Measurements from ENCODE around the gene SH3TC1. TPM values are rescaled to one million over a fixed set of nuclear protein-coding genes. Genes with fewer than 3 reads are reported as not detected.

Gene SH3TC1
- total RNA-seq, 1 experiment from 2014 or later = 22.6 TPM

GRCh38 chr4:8286719-8287342 is 87.7 kb downstream of the SH3TC1 start:
- no peak for DNase-seq (ENCODE audit: low spot score)

GRCh38 chr4:8287343-8288280 is 88.5 kb downstream of the SH3TC1 start:
- no peak for DNase-seq (ENCODE audit: low spot score)

GRCh38 chr4:8289151-8289750 is 90.2 kb downstream of the SH3TC1 start:
- DNase-seq (ENCODE audit: low spot score) = no peak

- no peak for DNase-seq (ENCODE audit: low spot score)
These were observed 91.0 kb downstream of the SH3TC1 start for GRCh38 chr4:8289956-8290700.

- DNase-seq (ENCODE audit: low spot score) = no peak
These were observed 91.5 kb downstream of the SH3TC1 start for GRCh38 chr4:8290701-8290970.

Other genes starting within 250 kb of the SH3TC1 start
- gene ABLIM2, start 40.5 kb upstream of the SH3TC1 start, total RNA-seq (2014; rRNA removed; shearing (Covaris generic)) = 0.13 TPM in 1 of 2 replicates, not detected in the other
- not detected in 2 replicates for gene HTRA3, start 70.5 kb downstream of the SH3TC1 start, total RNA-seq (2014; rRNA removed; shearing (Covaris generic))
- gene ACOX3, start 241.4 kb downstream of the SH3TC1 start, total RNA-seq (2014; rRNA removed; shearing (Covaris generic)) = 7.5 and 9.7 TPM in 2 replicates
- 26.8 and 34.0 TPM in 2 replicates for gene TRMT44, start 241.5 kb downstream of the SH3TC1 start, total RNA-seq (2014; rRNA removed; shearing (Covaris generic))